HepG2 (cell line): Measurements from ENCODE around the gene PIP4K2B. TPM values are rescaled to one million over a fixed set of nuclear protein-coding genes. Genes with fewer than 3 reads are reported as not detected.

ENCODE experiments used
- FOXK2 ChIP-seq: fragments of 450-650 bp; IDR thresholded peaks from 2 replicates; pipeline ENCODE4 v1.6.1; 2016
- MYNN ChIP-seq: sonication (generic); formaldehyde crosslinking; IDR thresholded peaks from 2 replicates; pipeline ENCODE4 v1.4.0; 2020; ENCODE audit warnings: mild to moderate bottlenecking, low read depth, missing genetic modification reagents
- PATZ1 ChIP-seq: sonication (generic); formaldehyde crosslinking; IDR thresholded peaks from 2 replicates; pipeline ENCODE4 v1.4.0; 2020; ENCODE audit warnings: missing genetic modification reagents
- ZBED4 ChIP-seq: sonication (generic); formaldehyde crosslinking; IDR thresholded peaks from 2 replicates; pipeline ENCODE4 v1.4.0; 2020; ENCODE audit warnings: missing genetic modification reagents, borderline replicate concordance
- ZBTB40 ChIP-seq, 2 experiments: fragments of 450-650 bp in 1 of 2; sonication (generic) in 1 of 2; formaldehyde crosslinking in 1 of 2; IDR thresholded peaks; 2 replicates each; pipeline versions ENCODE4 v1.6.1 to v1.8.0; 2016 to 2022; ENCODE audit warnings: antibody characterized with exemption in 1 of 2, mild to moderate bottlenecking in 1 of 2, missing genetic modification reagents in 1 of 2
- ZHX1 ChIP-seq: sonication (generic); formaldehyde crosslinking; IDR thresholded peaks from 2 replicates; pipeline ENCODE4 v1.8.1; 2022; ENCODE audit warnings: low read depth, mild to moderate bottlenecking, missing genetic modification reagents
- ZMYM4 ChIP-seq: sonication (generic); formaldehyde crosslinking; IDR thresholded peaks from 2 replicates; pipeline ENCODE4 v1.8.1; 2023; ENCODE audit warnings: mild to moderate bottlenecking, missing genetic modification reagents
- polyA plus RNA-seq, 8 experiments: library from polyadenylated mRNA; depleted of rRNA in 3 of 8; stranded (reverse) in 7 of 8; unstranded in 1 of 8; fragments of >200 nt; fragmentation: Illumina TruSeq in 4 of 8; extraction: Trizol in 4 of 8; gene quantifications; 2 replicates each; pipeline versions ENCODE4 v1.2.1 to v1.2.3, GENCODE V29; 2011 to 2016; ENCODE audit warnings: low read depth in 4 of 8, missing spikeins in 1 of 8, mixed read lengths in 1 of 8; ENCODE audit not compliant: insufficient read depth in 1 of 8
- total RNA-seq, 5 experiments: library from RNA; depleted of rRNA; stranded (reverse); fragments of >200 nt; fragmentation: Illumina TruSeq; extraction: Trizol; gene quantifications; 2 replicates each; pipeline ENCODE4 v1.2.3, GENCODE V29; 2016; ENCODE audit warnings: low read depth in 1 of 5

The PIP4K2B gene
- total and polyA plus RNA-seq, 2 of the 13 experiments (the other 11 are each of a cell fraction or from before 2014, with no cell fraction given), result 20.4 to 54.0 TPM

GRCh38 chr17:38751144-38751807 lies 48.1 kb downstream of the PIP4K2B start (continued):
- TF ChIP-seq ZBTB40 (IDR thresholded peaks at IDR 0.05) (0 out of 2 replicates have a peak, but pooled peaks have one; percentile 2), ZBTB40 (CRISPR knock-in tag; IDR thresholded peaks at IDR 0.05) (no peak), FOXK2 (peak; percentile 14; the same call in 1 of the 2 replicates), ZHX1 (no peak), ZBED4 (CRISPR knock-in tag) (peak; percentile 48; the same call in 1 of the 2 replicates), ZMYM4 (CRISPR knock-in tag) (no peak), PATZ1 (0 out of 2 replicates have a peak, but pooled peaks have one; percentile 7), MYNN (CRISPR knock-in tag) (0 out of 2 replicates have a peak, but pooled peaks have one; percentile 11)
